NCI-H510A (cell line): Measurements from ENCODE around the gene XPO1.
"Not testable (repeated sequence)": the region's sequence is repeated elsewhere in the genome, so short reads cannot be mapped to it uniquely, and the experiment has no call there.

Experiments
- DNase-seq: peaks from one replicate; lab custom pipeline; 2025; lab: John Stamatoyannopoulos, UW

XPO1 gene

GRCh38 chr2:61469424-61470121 lies 68.6 kb downstream of the XPO1 start:
- no peak for DNase-seq

- not testable (repeated sequence) for DNase-seq
Measured at GRCh38 chr2:61468231-61468630, 69.9 kb downstream of the XPO1 start.

GRCh38 chr2:61465045-61465444 lies 73.1 kb downstream of the XPO1 start:
- no peak for DNase-seq

GRCh38 chr2:61463769-61464475 lies 74.2 kb downstream of the XPO1 start:
- no peak for DNase-seq

GRCh38 chr2:61461404-61461803 lies 76.8 kb downstream of the XPO1 start:
- no peak for DNase-seq

GRCh38 chr2:61460163-61460562 lies 78.0 kb downstream of the XPO1 start:
- DNase-seq, result no peak

- no peak for DNase-seq
Measured at GRCh38 chr2:61456746-61457420, 81.3 kb downstream of the XPO1 start.

GRCh38 chr2:61456070-61456745 lies 81.9 kb downstream of the XPO1 start:
- no peak for DNase-seq

- DNase-seq, result not testable (repeated sequence)
Measured at GRCh38 chr2:61454972-61455371, 83.2 kb downstream of the XPO1 start.

GRCh38 chr2:61454383-61454782 lies 83.8 kb downstream of the XPO1 start:
- DNase-seq, result no peak

GRCh38 chr2:61452392-61452791 lies 85.8 kb downstream of the XPO1 start:
- no peak for DNase-seq

GRCh38 chr2:61451178-61451577 lies 87.0 kb downstream of the XPO1 start:
- no peak for DNase-seq

GRCh38 chr2:61450144-61450543 lies 88.0 kb downstream of the XPO1 start:
- no peak for DNase-seq

GRCh38 chr2:61448229-61448628 lies 89.9 kb downstream of the XPO1 start:
- no peak for DNase-seq

- DNase-seq, result not testable (repeated sequence)
Measured at GRCh38 chr2:61446971-61447370, 91.2 kb downstream of the XPO1 start.

GRCh38 chr2:61443342-61444041 lies 94.7 kb downstream of the XPO1 start:
- no peak for DNase-seq

GRCh38 chr2:61439241-61440002 lies 98.7 kb downstream of the XPO1 start:
- DNase-seq, result no peak

- no peak for DNase-seq
Measured at GRCh38 chr2:61438670-61439069, 99.5 kb downstream of the XPO1 start.

- DNase-seq, result no peak
Measured at GRCh38 chr2:61437170-61437569, 101.0 kb downstream of the XPO1 start.

GRCh38 chr2:61436092-61436491 lies 102.1 kb downstream of the XPO1 start:
- DNase-seq, result no peak

- no peak for DNase-seq
Measured at GRCh38 chr2:61435291-61435690, 102.9 kb downstream of the XPO1 start.
